Measurements from ENCODE around the gene ZNF668. TPM values are rescaled to one million over a fixed set of nuclear protein-coding genes. Genes with fewer than 3 reads are reported as not detected.

The ZNF668 gene
- total and polyA plus RNA-seq, 2 of the 8 experiments (the other 6 are each of a cell fraction or from before 2014, with no cell fraction given): 14.0 to 14.3 TPM

GRCh38 chr16:31087971-31088370 is 13.9 kb upstream of the ZNF668 start (continued):
- TF ChIP-seq CHD7 (IDR thresholded peaks at IDR 0.05; ENCODE audit: insufficient replicate concordance, low read length): no peak
- TF ChIP-seq TBP (IDR thresholded peaks at IDR 0.05; ENCODE audit: low read depth, low read length): no peak
- TF ChIP-seq SP1 (IDR thresholded peaks at IDR 0.05; ENCODE audit: low read depth, low read length): no peak
- no peak for TF ChIP-seq RXRA (IDR thresholded peaks at IDR 0.05; ENCODE audit: insufficient read depth, low read depth, low read length)
- TF ChIP-seq SIN3A (conservative IDR thresholded peaks at IDR 0.05 in 1 of 2, IDR thresholded peaks at IDR 0.05 in 1 of 2; ENCODE audit: low read depth in 1 of 2, low read length in 2 of 2): no peak
- no peak for TF ChIP-seq FOSL1 (IDR thresholded peaks at IDR 0.05; ENCODE audit: insufficient read depth, low read depth, low read length)
- TF ChIP-seq, protein P1, sequence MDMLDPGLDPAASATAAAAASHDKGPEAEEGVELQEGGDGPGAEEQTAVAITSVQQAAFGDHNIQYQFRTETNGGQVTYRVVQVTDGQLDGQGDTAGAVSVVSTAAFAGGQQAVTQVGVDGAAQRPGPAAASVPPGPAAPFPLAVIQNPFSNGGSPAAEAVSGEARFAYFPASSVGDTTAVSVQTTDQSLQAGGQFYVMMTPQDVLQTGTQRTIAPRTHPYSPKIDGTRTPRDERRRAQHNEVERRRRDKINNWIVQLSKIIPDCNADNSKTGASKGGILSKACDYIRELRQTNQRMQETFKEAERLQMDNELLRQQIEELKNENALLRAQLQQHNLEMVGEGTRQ (IDR thresholded peaks at IDR 0.05; ENCODE audit: low read length): no peak
